GM23338 (cell line): ENCODE measurements around the gene LDLR. TPM values are rescaled to one million over a fixed set of nuclear protein-coding genes. Genes with fewer than 3 reads are reported as not detected.

Experiments used
- ATAC-seq: fragments of 200-7000 bp; cut with Tn5 transposase; 3 replicates; pipeline ENCODE4 v1.9.1; 2020
- DNase-seq: peaks from one replicate; pipeline ENCODE4 v3.0.0-alpha.2; 2015; ENCODE audit warnings: low spot score
- H2AFZ ChIP-seq: fragments of 200-600 bp; sonication (generic); 2 replicates; pipeline ENCODE4 v1.8.0; 2016; ENCODE audit warnings: antibody characterized with exemption, mild to moderate bottlenecking, moderate library complexity
- H3F3A ChIP-seq: fragments of 200-600 bp; sonication (generic); replicated peaks from 2 replicates; pipeline ENCODE4 v1.8.0; 2017; ENCODE audit warnings: antibody characterized with exemption, mixed run types, low read depth
- H3K27ac ChIP-seq: fragments of 200-600 bp; sonication (generic); 2 replicates; pipeline ENCODE4 v1.6.1; 2016; ENCODE audit warnings: low read depth
- H3K27me3 ChIP-seq: fragments of 200-600 bp; sonication (generic); 2 replicates; pipeline ENCODE4 v1.8.0; 2016; ENCODE audit warnings: mild to moderate bottlenecking, mixed run types, moderate library complexity; ENCODE audit not compliant: insufficient read depth
- H3K36me3 ChIP-seq: fragments of 200-600 bp; sonication (generic); 2 replicates; pipeline ENCODE4 v1.8.0; 2016; ENCODE audit warnings: mild to moderate bottlenecking; ENCODE audit not compliant: insufficient read depth
- H3K4me1 ChIP-seq: fragments of 200-600 bp; sonication (generic); 2 replicates; pipeline ENCODE4 v1.8.0; 2016; ENCODE audit warnings: mild to moderate bottlenecking, moderate library complexity; ENCODE audit not compliant: insufficient read depth
- H3K4me2 ChIP-seq: fragments of 200-600 bp; sonication (generic); 2 replicates; pipeline ENCODE4 v1.7.1; 2017; ENCODE audit warnings: mixed run types
- H3K4me3 ChIP-seq: fragments of 200-600 bp; sonication (generic); 2 replicates; pipeline ENCODE4 v1.6.1; 2016; ENCODE audit warnings: mixed run types
- H3K79me2 ChIP-seq: fragments of 200-600 bp; sonication (generic); replicated peaks from 2 replicates; pipeline ENCODE4 v1.8.0; 2017; ENCODE audit warnings: mild to moderate bottlenecking; ENCODE audit not compliant: insufficient read depth
- H3K9me2 ChIP-seq: fragments of 200-600 bp; sonication (generic); 2 replicates; pipeline ENCODE4 v1.8.0; 2017; ENCODE audit not compliant: insufficient read depth
- H4K20me1 ChIP-seq: fragments of 200-600 bp; sonication (generic); replicated peaks from 2 replicates; pipeline ENCODE4 v1.8.0; 2017; ENCODE audit warnings: mild to moderate bottlenecking; ENCODE audit not compliant: insufficient read depth
- H3K27ac Mint-ChIP-seq: 2 replicates; pipeline ENCODE4 v1.8.0; 2020; ENCODE audit warnings: inconsistent platforms, mild to moderate bottlenecking, moderate library complexity, mixed read lengths
- H3K27me3 Mint-ChIP-seq: 3 replicates; pipeline ENCODE4 v1.8.0; 2022; ENCODE audit warnings: low read depth, mild to moderate bottlenecking, moderate library complexity, mixed read lengths, inconsistent platforms; ENCODE audit not compliant: insufficient read depth, poor library complexity
- H3K36me3 Mint-ChIP-seq: 3 replicates; pipeline ENCODE4 v1.8.0; 2021; ENCODE audit warnings: low read depth, mild to moderate bottlenecking, inconsistent platforms, moderate library complexity, mixed read lengths
- H3K4me1 Mint-ChIP-seq: 3 replicates; pipeline ENCODE4 v1.8.0; 2020; ENCODE audit warnings: mild to moderate bottlenecking, inconsistent platforms, mixed read lengths
- H3K4me3 Mint-ChIP-seq: 3 replicates; pipeline ENCODE4 v1.8.0; 2021; ENCODE audit warnings: moderate library complexity, mild to moderate bottlenecking, inconsistent platforms, mixed read lengths
- H3K9me3 Mint-ChIP-seq: 3 replicates; pipeline ENCODE4 v1.8.0; 2020; ENCODE audit warnings: moderate library complexity, mild to moderate bottlenecking, inconsistent platforms, mixed read lengths
- CREB1 ChIP-seq: fragments of 250-450 bp; sonication (Bioruptor Pico); IDR thresholded peaks from 2 replicates; pipeline ENCODE4 v1.5.0; 2020; ENCODE audit warnings: low read depth, mild to moderate bottlenecking, moderate library complexity
- EZH2 ChIP-seq: fragments of 200-600 bp; sonication (generic); IDR thresholded peaks from one replicate; pipeline ENCODE4 v1.8.0; 2017; ENCODE audit warnings: antibody characterized with exemption, mild to moderate bottlenecking, low read depth; ENCODE audit not compliant: unreplicated experiment
- EZH2phosphoT487 ChIP-seq: fragments of 200-600 bp; sonication (generic); IDR thresholded peaks from one replicate; pipeline ENCODE4 v1.8.1; 2018; ENCODE audit warnings: antibody characterized with exemption; ENCODE audit not compliant: unreplicated experiment
- ZNF114 ChIP-seq: fragments of 250-450 bp; sonication (Bioruptor Pico); IDR thresholded peaks from 2 replicates; pipeline ENCODE4 v1.5.0; 2020; ENCODE audit warnings: mild to moderate bottlenecking, moderate library complexity
- polyA plus RNA-seq: library from polyadenylated mRNA; unstranded; fragments of >200 nt; fragmentation: Nextera tagmentation; extraction: Ambion mirVana; gene quantifications from 2 replicates; pipeline ENCODE4 v1.2.1, GENCODE V29; 2016
- total RNA-seq: library from RNA; depleted of rRNA; stranded (reverse); fragments of >200 nt; shearing (Covaris generic); gene quantifications from 2 replicates; pipeline ENCODE4 v1.2.3, GENCODE V29; 2014
- TF ChIP-seq, protein P1 (sequence below), 2 experiments: fragments of 200-600 bp in 1 of 2; sonication (generic) in 1 of 2; conservative IDR thresholded peaks; 2 replicates each; pipeline versions ENCODE4 v1.5.1 to v1.6.1; 2016 to 2017; ENCODE audit warnings: antibody characterized with exemption in 2 of 2, low read depth in 2 of 2, mild to moderate bottlenecking in 2 of 2, moderate library complexity in 1 of 2
- TF ChIP-seq, protein P2 (sequence below): fragments of 250-450 bp; sonication (Bioruptor Pico); IDR thresholded peaks from 2 replicates; pipeline ENCODE4 v1.5.0; 2020; ENCODE audit warnings: mild to moderate bottlenecking, moderate library complexity
- TF ChIP-seq, protein P3 (sequence below): IDR thresholded peaks from 2 replicates; pipeline ENCODE4 v1.6.1; 2016; ENCODE audit warnings: antibody characterized with exemption

LDLR gene
- total and polyA plus RNA-seq, 2 experiments from 2014 or later, result 57.6 to 180 TPM

DNA sequence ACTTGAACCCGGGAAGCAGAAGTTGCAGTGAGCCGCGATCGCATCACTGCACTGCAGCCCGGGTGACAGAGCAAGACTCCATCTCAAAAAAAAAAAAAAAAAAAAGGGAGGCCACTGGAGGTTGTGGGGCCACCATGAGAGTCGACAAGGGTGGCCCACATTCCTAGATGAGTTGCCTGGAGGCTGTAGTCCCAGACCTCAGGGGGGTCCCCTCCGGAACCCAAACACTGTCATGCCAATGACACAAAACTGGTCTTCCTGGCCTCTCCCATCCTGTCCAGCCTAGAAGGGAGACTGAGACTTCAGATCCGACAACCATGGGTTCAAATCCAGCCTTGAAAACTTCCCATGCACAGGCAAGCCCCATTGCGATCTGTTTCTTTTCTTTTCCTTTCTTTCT, 51.6 kb downstream of the LDLR start (continued):
- no peak for TF ChIP-seq EZH2

DNA sequence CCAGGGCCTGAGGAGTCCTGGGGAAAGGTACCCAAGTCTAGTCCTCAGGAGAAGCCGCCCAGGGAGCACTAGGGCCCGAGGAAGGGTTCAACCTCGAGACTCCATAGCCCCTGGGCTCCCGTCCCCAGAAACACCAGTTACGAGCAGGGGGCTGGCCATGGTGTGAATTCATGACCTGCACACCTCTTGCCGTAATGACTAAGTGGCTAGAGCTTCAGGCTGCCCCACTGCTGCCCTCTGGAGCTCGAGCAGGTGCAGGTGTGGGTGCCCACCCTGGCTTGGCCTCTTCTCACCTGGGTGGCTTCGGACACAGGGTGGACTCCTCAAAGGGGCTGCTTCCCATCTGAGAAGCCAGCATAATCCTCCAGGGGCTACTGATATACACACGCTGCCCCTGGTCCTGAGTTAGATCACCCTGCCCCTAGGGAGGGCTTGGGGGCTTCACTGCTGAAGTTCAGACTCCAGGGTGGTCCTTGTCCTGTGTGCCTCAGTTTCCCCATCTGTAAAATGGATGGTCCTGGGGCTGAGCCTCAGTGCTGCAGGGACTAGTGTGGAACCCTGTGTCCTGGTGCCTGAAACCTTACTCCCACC, 52.8 kb downstream of the LDLR start:
- no peak for ATAC-seq
- H3K27me3 ChIP-seq, result no peaks in the 10 kb centered on the region
- TF ChIP-seq, protein P1, sequence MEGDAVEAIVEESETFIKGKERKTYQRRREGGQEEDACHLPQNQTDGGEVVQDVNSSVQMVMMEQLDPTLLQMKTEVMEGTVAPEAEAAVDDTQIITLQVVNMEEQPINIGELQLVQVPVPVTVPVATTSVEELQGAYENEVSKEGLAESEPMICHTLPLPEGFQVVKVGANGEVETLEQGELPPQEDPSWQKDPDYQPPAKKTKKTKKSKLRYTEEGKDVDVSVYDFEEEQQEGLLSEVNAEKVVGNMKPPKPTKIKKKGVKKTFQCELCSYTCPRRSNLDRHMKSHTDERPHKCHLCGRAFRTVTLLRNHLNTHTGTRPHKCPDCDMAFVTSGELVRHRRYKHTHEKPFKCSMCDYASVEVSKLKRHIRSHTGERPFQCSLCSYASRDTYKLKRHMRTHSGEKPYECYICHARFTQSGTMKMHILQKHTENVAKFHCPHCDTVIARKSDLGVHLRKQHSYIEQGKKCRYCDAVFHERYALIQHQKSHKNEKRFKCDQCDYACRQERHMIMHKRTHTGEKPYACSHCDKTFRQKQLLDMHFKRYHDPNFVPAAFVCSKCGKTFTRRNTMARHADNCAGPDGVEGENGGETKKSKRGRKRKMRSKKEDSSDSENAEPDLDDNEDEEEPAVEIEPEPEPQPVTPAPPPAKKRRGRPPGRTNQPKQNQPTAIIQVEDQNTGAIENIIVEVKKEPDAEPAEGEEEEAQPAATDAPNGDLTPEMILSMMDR (conservative IDR thresholded peaks at IDR 0.05; ENCODE audit: low read depth in 2 of 2), result peak; percentile 10 to 51; a peak in 2 of 4 replicates
- no peak for TF ChIP-seq EZH2phosphoT487
- peaks cover 39% of the 10 kb centered on the region for H3K4me1 ChIP-seq
- H4K20me1 ChIP-seq, result peaks cover 3% of the 10 kb centered on the region
- no peaks in the 10 kb centered on the region for H3K79me2 ChIP-seq
- DNase-seq, result no peak
- H3K9me2 ChIP-seq, result no peaks in the 10 kb centered on the region
- Mint-ChIP-seq H3K9me3 (no peaks in the 10 kb centered on the region), H3K36me3 (peaks cover 21% of the 10 kb centered on the region), H3K4me1 (peaks cover 23% of the 10 kb centered on the region), H3K27me3 (peaks cover 20% of the 10 kb centered on the region), H3K4me3 (no peak overlapping the region), H3K27ac (no peak overlapping the region; the same call in 1 of the 2 replicates)
- peaks cover 32% of the 10 kb centered on the region for H3F3A ChIP-seq
- peaks cover 10% of the 10 kb centered on the region for H3K36me3 ChIP-seq
- no peak overlapping the region for H3K4me3 ChIP-seq
- H3K4me2 ChIP-seq, result peak overlapping the region; percentile 71; the same call in 1 of the 2 replicates
- no peak overlapping the region for H2AFZ ChIP-seq
- peak overlapping the region; percentile 79 for H3K27ac ChIP-seq

DNA sequence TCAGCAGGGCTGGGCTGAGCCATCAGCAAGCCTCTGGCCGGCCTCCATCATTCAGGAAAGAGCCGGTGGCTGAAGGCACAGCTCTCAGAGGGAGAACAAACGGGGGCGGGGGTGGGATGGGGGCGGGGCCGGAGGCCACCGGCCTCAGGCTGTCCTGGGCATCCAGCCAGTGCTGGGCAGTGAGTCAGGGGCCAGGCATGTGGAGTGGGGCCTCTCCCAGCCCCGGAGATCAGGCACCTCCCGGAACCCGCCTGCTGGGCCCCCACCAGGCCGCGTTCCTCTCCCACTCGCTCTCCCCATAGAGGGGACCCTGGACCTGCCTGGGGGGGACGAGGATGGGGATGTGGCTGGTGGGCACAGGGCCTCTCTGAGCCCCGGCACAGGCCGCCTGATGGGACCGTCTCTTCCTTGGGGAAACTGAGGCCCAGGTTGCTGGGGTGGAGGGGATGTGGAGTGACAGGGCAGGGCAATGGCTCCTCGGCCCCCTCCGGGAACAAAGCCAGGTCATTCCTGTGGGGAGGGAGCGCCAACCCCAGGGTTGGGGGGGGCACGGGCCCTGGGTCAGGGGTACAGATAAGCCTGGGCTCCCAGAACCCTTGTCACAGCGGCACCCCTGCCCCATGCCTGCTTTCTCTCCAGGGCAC, 53.4 kb downstream of the LDLR start:
- Histone ChIP-seq H3K27me3 (no peaks in the 10 kb centered on the region), H3K4me1 (peaks cover 39% of the 10 kb centered on the region), H3K36me3 (peaks cover 10% of the 10 kb centered on the region), H3K9me2 (no peaks in the 10 kb centered on the region), H2AFZ (no peak overlapping the region), H3F3A (peaks cover 29% of the 10 kb centered on the region), H3K4me2 (peak overlapping the region; percentile 73), H3K79me2 (no peaks in the 10 kb centered on the region), H4K20me1 (peaks cover 3% of the 10 kb centered on the region), H3K27ac (peak overlapping the region; percentile 81), H3K4me3 (peak overlapping the region; percentile 43)
- peaks cover 25% of the 10 kb centered on the region for H3K36me3 Mint-ChIP-seq
- peaks cover 22% of the 10 kb centered on the region for H3K4me1 Mint-ChIP-seq
- H3K27ac Mint-ChIP-seq, result no peak overlapping the region; the same call in 1 of the 2 replicates
- ATAC-seq (peak; percentile 23), DNase-seq (peak; percentile 62)
- H3K9me3 Mint-ChIP-seq, result no peaks in the 10 kb centered on the region
- H3K27me3 Mint-ChIP-seq, result peaks cover 15% of the 10 kb centered on the region
- no peak overlapping the region for H3K4me3 Mint-ChIP-seq
- no peak for TF ChIP-seq EZH2phosphoT487
- TF ChIP-seq, protein P2, sequence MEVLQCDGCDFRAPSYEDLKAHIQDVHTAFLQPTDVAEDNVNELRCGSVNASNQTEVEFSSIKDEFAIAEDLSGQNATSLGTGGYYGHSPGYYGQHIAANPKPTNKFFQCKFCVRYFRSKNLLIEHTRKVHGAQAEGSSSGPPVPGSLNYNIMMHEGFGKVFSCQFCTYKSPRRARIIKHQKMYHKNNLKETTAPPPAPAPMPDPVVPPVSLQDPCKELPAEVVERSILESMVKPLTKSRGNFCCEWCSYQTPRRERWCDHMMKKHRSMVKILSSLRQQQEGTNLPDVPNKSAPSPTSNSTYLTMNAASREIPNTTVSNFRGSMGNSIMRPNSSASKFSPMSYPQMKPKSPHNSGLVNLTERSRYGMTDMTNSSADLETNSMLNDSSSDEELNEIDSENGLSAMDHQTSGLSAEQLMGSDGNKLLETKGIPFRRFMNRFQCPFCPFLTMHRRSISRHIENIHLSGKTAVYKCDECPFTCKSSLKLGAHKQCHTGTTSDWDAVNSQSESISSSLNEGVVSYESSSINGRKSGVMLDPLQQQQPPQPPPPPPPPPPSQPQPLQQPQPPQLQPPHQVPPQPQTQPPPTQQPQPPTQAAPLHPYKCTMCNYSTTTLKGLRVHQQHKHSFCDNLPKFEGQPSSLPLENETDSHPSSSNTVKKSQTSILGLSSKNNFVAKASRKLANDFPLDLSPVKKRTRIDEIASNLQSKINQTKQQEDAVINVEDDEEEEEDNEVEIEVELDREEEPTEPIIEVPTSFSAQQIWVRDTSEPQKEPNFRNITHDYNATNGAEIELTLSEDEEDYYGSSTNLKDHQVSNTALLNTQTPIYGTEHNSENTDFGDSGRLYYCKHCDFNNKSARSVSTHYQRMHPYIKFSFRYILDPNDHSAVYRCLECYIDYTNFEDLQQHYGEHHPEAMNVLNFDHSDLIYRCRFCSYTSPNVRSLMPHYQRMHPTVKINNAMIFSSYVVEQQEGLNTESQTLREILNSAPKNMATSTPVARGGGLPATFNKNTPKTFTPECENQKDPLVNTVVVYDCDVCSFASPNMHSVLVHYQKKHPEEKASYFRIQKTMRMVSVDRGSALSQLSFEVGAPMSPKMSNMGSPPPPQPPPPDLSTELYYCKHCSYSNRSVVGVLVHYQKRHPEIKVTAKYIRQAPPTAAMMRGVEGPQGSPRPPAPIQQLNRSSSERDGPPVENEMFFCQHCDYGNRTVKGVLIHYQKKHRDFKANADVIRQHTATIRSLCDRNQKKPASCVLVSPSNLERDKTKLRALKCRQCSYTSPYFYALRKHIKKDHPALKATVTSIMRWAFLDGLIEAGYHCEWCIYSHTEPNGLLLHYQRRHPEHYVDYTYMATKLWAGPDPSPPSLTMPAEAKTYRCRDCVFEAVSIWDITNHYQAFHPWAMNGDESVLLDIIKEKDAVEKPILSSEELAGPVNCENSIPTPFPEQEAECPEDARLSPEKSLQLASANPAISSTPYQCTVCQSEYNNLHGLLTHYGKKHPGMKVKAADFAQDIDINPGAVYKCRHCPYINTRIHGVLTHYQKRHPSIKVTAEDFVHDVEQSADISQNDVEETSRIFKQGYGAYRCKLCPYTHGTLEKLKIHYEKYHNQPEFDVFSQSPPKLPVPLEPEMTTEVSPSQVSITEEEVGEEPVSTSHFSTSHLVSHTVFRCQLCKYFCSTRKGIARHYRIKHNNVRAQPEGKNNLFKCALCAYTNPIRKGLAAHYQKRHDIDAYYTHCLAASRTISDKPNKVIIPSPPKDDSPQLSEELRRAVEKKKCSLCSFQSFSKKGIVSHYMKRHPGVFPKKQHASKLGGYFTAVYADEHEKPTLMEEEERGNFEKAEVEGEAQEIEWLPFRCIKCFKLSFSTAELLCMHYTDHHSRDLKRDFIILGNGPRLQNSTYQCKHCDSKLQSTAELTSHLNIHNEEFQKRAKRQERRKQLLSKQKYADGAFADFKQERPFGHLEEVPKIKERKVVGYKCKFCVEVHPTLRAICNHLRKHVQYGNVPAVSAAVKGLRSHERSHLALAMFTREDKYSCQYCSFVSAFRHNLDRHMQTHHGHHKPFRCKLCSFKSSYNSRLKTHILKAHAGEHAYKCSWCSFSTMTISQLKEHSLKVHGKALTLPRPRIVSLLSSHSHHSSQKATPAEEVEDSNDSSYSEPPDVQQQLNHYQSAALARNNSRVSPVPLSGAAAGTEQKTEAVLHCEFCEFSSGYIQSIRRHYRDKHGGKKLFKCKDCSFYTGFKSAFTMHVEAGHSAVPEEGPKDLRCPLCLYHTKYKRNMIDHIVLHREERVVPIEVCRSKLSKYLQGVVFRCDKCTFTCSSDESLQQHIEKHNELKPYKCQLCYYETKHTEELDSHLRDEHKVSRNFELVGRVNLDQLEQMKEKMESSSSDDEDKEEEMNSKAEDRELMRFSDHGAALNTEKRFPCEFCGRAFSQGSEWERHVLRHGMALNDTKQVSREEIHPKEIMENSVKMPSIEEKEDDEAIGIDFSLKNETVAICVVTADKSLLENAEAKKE (CRISPR knock-in tag), result no peak
- TF ChIP-seq, protein P3, sequence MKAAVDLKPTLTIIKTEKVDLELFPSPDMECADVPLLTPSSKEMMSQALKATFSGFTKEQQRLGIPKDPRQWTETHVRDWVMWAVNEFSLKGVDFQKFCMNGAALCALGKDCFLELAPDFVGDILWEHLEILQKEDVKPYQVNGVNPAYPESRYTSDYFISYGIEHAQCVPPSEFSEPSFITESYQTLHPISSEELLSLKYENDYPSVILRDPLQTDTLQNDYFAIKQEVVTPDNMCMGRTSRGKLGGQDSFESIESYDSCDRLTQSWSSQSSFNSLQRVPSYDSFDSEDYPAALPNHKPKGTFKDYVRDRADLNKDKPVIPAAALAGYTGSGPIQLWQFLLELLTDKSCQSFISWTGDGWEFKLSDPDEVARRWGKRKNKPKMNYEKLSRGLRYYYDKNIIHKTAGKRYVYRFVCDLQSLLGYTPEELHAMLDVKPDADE, result no peak
- no peak for TF ChIP-seq CREB1
- TF ChIP-seq ZNF114 (CRISPR knock-in tag), result no peak
